22Rv1 (cell line): ENCODE results near the gene MYH9.

Source experiments
- H3K27ac ChIP-seq: fragments of 450-650 bp; 2 replicates; pipeline ENCODE4 v1.5.1; 2017
- CTCF ChIP-seq: fragments of 450-650 bp; IDR thresholded peaks from 2 replicates; pipeline ENCODE4 v1.5.1; 2017; ENCODE audit warnings: mild to moderate bottlenecking
- ZFX ChIP-seq: fragments of 450-650 bp; IDR thresholded peaks from 2 replicates; pipeline ENCODE4 v1.6.1; 2017; ENCODE audit warnings: antibody characterized with exemption, borderline replicate concordance

MYH9 gene

GRCh38 chr22:36304429-36304828 lies 83.3 kb downstream of the MYH9 start:
- H3K27ac ChIP-seq = no peak overlapping the region
- TF ChIP-seq ZFX = no peak
- TF ChIP-seq CTCF = no peak

GRCh38 chr22:36303874-36304273 lies 83.9 kb downstream of the MYH9 start:
- no peak for TF ChIP-seq CTCF
- no peak for TF ChIP-seq ZFX
- no peak overlapping the region for H3K27ac ChIP-seq

- no peak overlapping the region for H3K27ac ChIP-seq
- no peak for TF ChIP-seq CTCF
- no peak for TF ChIP-seq ZFX
Measured at GRCh38 chr22:36303115-36303467, 84.7 kb downstream of the MYH9 start.

- H3K27ac ChIP-seq = peak overlapping the region; percentile 38; the same call in 1 of the 2 replicates
- TF ChIP-seq ZFX (no peak), CTCF (no peak)
Measured at GRCh38 chr22:36302439-36303114, 85.2 kb downstream of the MYH9 start.

GRCh38 chr22:36301851-36302250 lies 85.9 kb downstream of the MYH9 start:
- peak overlapping the region; percentile 38; the same call in 1 of the 2 replicates for H3K27ac ChIP-seq
- no peak for TF ChIP-seq ZFX
- TF ChIP-seq CTCF = no peak

GRCh38 chr22:36301384-36301828 lies 86.4 kb downstream of the MYH9 start:
- TF ChIP-seq CTCF = peak; percentile 90
- no peak for TF ChIP-seq ZFX
- H3K27ac ChIP-seq = peak overlapping the region; percentile 38; the same call in 1 of the 2 replicates

GRCh38 chr22:36300396-36301212 lies 87.2 kb downstream of the MYH9 start:
- no peak overlapping the region for H3K27ac ChIP-seq
- TF ChIP-seq CTCF = no peak
- TF ChIP-seq ZFX = no peak
